SK-N-SH (cell line): ENCODE results near the gene ICA1.

ENCODE experiments used
- CHD2 ChIP-seq: fragments of 150-350 bp; IDR thresholded peaks from 2 replicates; pipeline ENCODE4 v1.6.1; 2018; ENCODE audit warnings: low read length; ENCODE audit not compliant: partially characterized antibody
- EP300 ChIP-seq, 2 experiments: IDR thresholded peaks; 2 replicates each; pipeline versions ENCODE4 v1.4.0 to v1.6.1; 2012; ENCODE audit warnings: borderline replicate concordance in 1 of 2, low read depth in 1 of 2, low read length in 1 of 2
- POLR2AphosphoS5 ChIP-seq: IDR thresholded peaks from 2 replicates; pipeline ENCODE4 v1.6.1; 2012; ENCODE audit warnings: low read depth, low read length
- RAD21 ChIP-seq: IDR thresholded peaks from 2 replicates; pipeline ENCODE4 v1.6.1; 2012; ENCODE audit warnings: mild to moderate bottlenecking, low read length
- REST ChIP-seq: IDR thresholded peaks from 2 replicates; pipeline ENCODE4 v1.6.1; 2012; ENCODE audit warnings: mild to moderate bottlenecking, low read depth, low read length, moderate library complexity
- SMC3 ChIP-seq: IDR thresholded peaks from 2 replicates; pipeline ENCODE4 v1.6.1; 2012; ENCODE audit warnings: low read depth, low read length, improper control_type of control experiment
- TAF1 ChIP-seq: IDR thresholded peaks from 2 replicates; pipeline ENCODE4 v1.6.1; 2012; ENCODE audit warnings: low read depth, mild to moderate bottlenecking, low read length, moderate library complexity, borderline replicate concordance
- TEAD4 ChIP-seq: IDR thresholded peaks from 2 replicates; pipeline ENCODE4 v1.4.0; 2012; ENCODE audit warnings: mild to moderate bottlenecking, borderline replicate concordance; ENCODE audit not compliant: insufficient read depth
- TF ChIP-seq, protein P1 (sequence below): fragments of 200-600 bp; sonication (generic); IDR thresholded peaks from 2 replicates; pipeline ENCODE4 v1.6.1; 2017; ENCODE audit warnings: antibody characterized with exemption, mild to moderate bottlenecking, moderate library complexity
- TF ChIP-seq, protein P2 (sequence below): IDR thresholded peaks from 2 replicates; pipeline ENCODE4 v1.4.0; 2012; ENCODE audit warnings: low read depth

DNA sequence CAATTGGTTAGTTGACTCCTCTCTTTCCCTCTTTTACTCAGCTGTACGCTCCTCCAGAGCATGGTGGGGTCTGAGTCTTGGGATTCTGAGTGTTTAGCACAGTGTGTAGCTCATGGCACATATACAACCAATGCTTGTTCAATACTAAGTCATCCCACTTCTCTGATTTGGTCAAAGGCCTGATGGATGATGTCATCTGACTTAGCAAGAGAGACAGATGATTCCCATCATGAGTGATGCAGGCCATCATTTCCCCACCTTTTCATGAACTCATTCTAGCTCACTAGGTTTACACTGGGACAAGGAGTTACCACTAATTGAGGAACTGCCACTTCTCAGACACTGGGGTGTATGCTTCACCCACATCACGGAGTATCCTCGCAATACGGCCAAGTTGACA, 3.8 kb downstream of the ICA1 start:
- TF ChIP-seq RAD21 (no peak), TEAD4 (no peak), POLR2AphosphoS5 (no peak), SMC3 (no peak), TAF1 (no peak), REST (no peak), EP300 (IDR thresholded peaks at IDR 0.05; ENCODE audit: borderline replicate concordance in 1 of 2, low read depth in 1 of 2, low read length in 1 of 2) (no peak), CHD2 (no peak)
- TF ChIP-seq, protein P1, sequence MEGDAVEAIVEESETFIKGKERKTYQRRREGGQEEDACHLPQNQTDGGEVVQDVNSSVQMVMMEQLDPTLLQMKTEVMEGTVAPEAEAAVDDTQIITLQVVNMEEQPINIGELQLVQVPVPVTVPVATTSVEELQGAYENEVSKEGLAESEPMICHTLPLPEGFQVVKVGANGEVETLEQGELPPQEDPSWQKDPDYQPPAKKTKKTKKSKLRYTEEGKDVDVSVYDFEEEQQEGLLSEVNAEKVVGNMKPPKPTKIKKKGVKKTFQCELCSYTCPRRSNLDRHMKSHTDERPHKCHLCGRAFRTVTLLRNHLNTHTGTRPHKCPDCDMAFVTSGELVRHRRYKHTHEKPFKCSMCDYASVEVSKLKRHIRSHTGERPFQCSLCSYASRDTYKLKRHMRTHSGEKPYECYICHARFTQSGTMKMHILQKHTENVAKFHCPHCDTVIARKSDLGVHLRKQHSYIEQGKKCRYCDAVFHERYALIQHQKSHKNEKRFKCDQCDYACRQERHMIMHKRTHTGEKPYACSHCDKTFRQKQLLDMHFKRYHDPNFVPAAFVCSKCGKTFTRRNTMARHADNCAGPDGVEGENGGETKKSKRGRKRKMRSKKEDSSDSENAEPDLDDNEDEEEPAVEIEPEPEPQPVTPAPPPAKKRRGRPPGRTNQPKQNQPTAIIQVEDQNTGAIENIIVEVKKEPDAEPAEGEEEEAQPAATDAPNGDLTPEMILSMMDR: no peak
- TF ChIP-seq, protein P2, sequence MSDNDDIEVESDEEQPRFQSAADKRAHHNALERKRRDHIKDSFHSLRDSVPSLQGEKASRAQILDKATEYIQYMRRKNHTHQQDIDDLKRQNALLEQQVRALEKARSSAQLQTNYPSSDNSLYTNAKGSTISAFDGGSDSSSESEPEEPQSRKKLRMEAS: no peak
